Astrocyte (in vitro differentiated cells and primary cell): ENCODE results near the gene COL15A1. TPM values are rescaled to one million over a fixed set of nuclear protein-coding genes. Genes with fewer than 3 reads are reported as not detected.

Experiments used
- DNase-seq: peaks from one replicate; pipeline ENCODE4 v3.0.0-alpha.2; 2010; ENCODE audit warnings: low read depth
- FAIRE-seq: peaks from 2 replicates; lab custom pipeline; 2011; peaks lifted over from hg19 to GRCh38; lab: Jason Lieb, UNC
- H2AFZ ChIP-seq: 2 replicates; pipeline ENCODE4 v1.6.0; 2012; ENCODE audit warnings: low read depth, low read length, inconsistent platforms
- H3K27ac ChIP-seq: 2 replicates; pipeline ENCODE4 v1.5.1; 2011; ENCODE audit warnings: low read depth, low read length, inconsistent platforms
- H3K27me3 ChIP-seq: 2 replicates; pipeline ENCODE4 v1.6.0; 2011; ENCODE audit warnings: low read length, inconsistent platforms; ENCODE audit not compliant: insufficient read depth
- H3K36me3 ChIP-seq: 2 replicates; pipeline ENCODE4 v1.5.1; 2011; ENCODE audit warnings: low read length, inconsistent platforms; ENCODE audit not compliant: insufficient read depth
- H3K4me1 ChIP-seq: 2 replicates; pipeline ENCODE4 v1.5.1; 2011; ENCODE audit warnings: low read length, inconsistent platforms; ENCODE audit not compliant: insufficient read depth
- H3K4me2 ChIP-seq: 2 replicates; pipeline ENCODE4 v1.6.0; 2012; ENCODE audit warnings: low read length, inconsistent platforms
- H3K4me3 ChIP-seq: 2 replicates; pipeline ENCODE4 v1.5.1; 2011; ENCODE audit warnings: low read depth, mild to moderate bottlenecking, low read length, inconsistent platforms; ENCODE audit not compliant: insufficient read depth
- H3K79me2 ChIP-seq: 2 replicates; pipeline ENCODE4 v1.6.0; 2012; ENCODE audit warnings: mild to moderate bottlenecking, low read length, inconsistent platforms; ENCODE audit not compliant: insufficient read depth
- H3K9ac ChIP-seq: 2 replicates; pipeline ENCODE4 v1.6.0; 2012; ENCODE audit warnings: mild to moderate bottlenecking, low read length, inconsistent platforms
- H3K9me3 ChIP-seq: 2 replicates; pipeline ENCODE4 v1.5.1; 2012; ENCODE audit warnings: low read depth, mild to moderate bottlenecking, low read length, inconsistent platforms; ENCODE audit not compliant: insufficient read depth
- H4K20me1 ChIP-seq: 2 replicates; pipeline ENCODE4 v1.6.0; 2012; ENCODE audit warnings: low read length, inconsistent platforms; ENCODE audit not compliant: insufficient read depth
- H3K27ac Mint-ChIP-seq: one replicate; pipeline ENCODE4 v1.8.0; 2021; ENCODE audit warnings: mild to moderate bottlenecking, mixed read lengths; ENCODE audit not compliant: unreplicated experiment
- H3K27me3 Mint-ChIP-seq: one replicate; pipeline ENCODE4 v1.8.0; 2021; ENCODE audit warnings: low read depth, mixed read lengths; ENCODE audit not compliant: unreplicated experiment
- H3K36me3 Mint-ChIP-seq: one replicate; pipeline ENCODE4 v1.8.0; 2021; ENCODE audit warnings: low read depth, mixed read lengths; ENCODE audit not compliant: unreplicated experiment
- H3K4me1 Mint-ChIP-seq: one replicate; pipeline ENCODE4 v1.8.0; 2021; ENCODE audit warnings: low read depth, mixed read lengths; ENCODE audit not compliant: unreplicated experiment
- H3K4me3 Mint-ChIP-seq: one replicate; pipeline ENCODE4 v1.8.0; 2021; ENCODE audit warnings: mild to moderate bottlenecking, moderate library complexity, mixed read lengths; ENCODE audit not compliant: unreplicated experiment
- H3K9me3 Mint-ChIP-seq: one replicate; pipeline ENCODE4 v1.8.0; 2021; ENCODE audit warnings: mild to moderate bottlenecking, mixed read lengths; ENCODE audit not compliant: unreplicated experiment
- CTCF ChIP-seq: IDR thresholded peaks from 2 replicates; pipeline ENCODE4 v1.5.1; 2011; ENCODE audit warnings: low read depth, mild to moderate bottlenecking, inconsistent platforms, low read length, moderate library complexity; ENCODE audit not compliant: insufficient read depth
- EZH2 ChIP-seq: IDR thresholded peaks from 2 replicates; pipeline ENCODE4 v1.6.1; 2012; ENCODE audit warnings: mild to moderate bottlenecking, low read length, inconsistent platforms; ENCODE audit not compliant: insufficient read depth
- total RNA-seq: library from RNA; stranded (reverse); gene quantifications from 2 replicates; pipeline ENCODE4 v1.2.1, GENCODE V29; 2021

COL15A1 gene
- total RNA-seq, 1 donor from 2014 or later = 5.6 TPM

- H3K4me3 ChIP-seq = no peak overlapping the region
- no peak overlapping the region for H2AFZ ChIP-seq
- TF ChIP-seq CTCF (no peak), EZH2 (no peak)
- no peak overlapping the region for H3K4me2 ChIP-seq
- no peak overlapping the region for H3K27ac Mint-ChIP-seq
- no peaks in the 10 kb centered on the region for H3K36me3 ChIP-seq
- peaks cover 24% of the 10 kb centered on the region for H3K4me1 ChIP-seq
- peaks cover 27% of the 10 kb centered on the region for H3K27me3 ChIP-seq
- no peak for FAIRE-seq
- DNase-seq = no peak
- no peaks in the 10 kb centered on the region for H4K20me1 ChIP-seq
- no peaks in the 10 kb centered on the region for H3K27me3 Mint-ChIP-seq
- no peak overlapping the region for H3K9ac ChIP-seq
- no peaks in the 10 kb centered on the region for H3K79me2 ChIP-seq
- H3K36me3 Mint-ChIP-seq = no peaks in the 10 kb centered on the region
- H3K4me1 Mint-ChIP-seq = peaks cover 39% of the 10 kb centered on the region
- H3K4me3 Mint-ChIP-seq = no peak overlapping the region
- H3K9me3 ChIP-seq = peaks cover 10% of the 10 kb centered on the region
- H3K27ac ChIP-seq = no peak overlapping the region
- peaks cover 16% of the 10 kb centered on the region for H3K9me3 Mint-ChIP-seq
Observed at GRCh38 chr9:98994172-98995058, 50.7 kb downstream of the COL15A1 start.

DNA sequence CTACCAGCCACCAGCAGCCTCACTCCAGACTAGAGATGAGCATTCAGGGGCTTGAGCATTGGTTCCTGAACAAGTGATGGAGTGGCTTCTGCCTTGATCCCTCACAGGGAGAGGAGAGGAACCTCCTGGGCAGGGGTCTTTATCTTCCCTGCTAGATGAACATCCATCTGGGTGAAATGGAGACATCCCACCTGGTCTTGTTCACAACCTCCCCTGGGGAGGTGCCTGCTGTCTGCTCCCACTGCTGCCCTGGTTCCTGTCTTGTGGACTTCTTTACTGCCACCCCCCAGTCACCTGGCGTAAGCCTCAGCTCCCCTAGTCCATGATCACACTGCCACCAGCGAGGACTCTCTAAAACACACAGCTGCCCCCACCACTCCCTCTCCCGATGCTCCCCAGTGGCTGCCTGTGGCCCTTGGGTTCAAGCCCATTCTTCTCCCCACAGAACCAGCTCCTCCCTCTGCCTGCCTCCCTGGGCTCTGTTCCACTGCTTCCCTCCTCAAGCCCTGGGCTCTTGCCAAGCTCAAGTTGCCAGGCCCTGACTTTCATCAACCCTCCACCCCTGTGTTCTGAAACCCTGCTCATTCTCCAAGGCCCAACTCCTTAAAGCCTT is 51.5 kb downstream of the COL15A1 start:
- Histone ChIP-seq H3K27me3 (peaks cover 27% of the 10 kb centered on the region), H3K9me3 (peaks cover 10% of the 10 kb centered on the region), H3K4me3 (no peak overlapping the region), H3K36me3 (no peaks in the 10 kb centered on the region), H3K9ac (no peak overlapping the region), H3K4me1 (peaks cover 19% of the 10 kb centered on the region), H3K4me2 (no peak overlapping the region), H3K27ac (no peak overlapping the region), H2AFZ (no peak overlapping the region), H3K79me2 (no peaks in the 10 kb centered on the region), H4K20me1 (no peaks in the 10 kb centered on the region)
- H3K36me3 Mint-ChIP-seq = no peaks in the 10 kb centered on the region
- H3K27me3 Mint-ChIP-seq = no peaks in the 10 kb centered on the region
- H3K4me1 Mint-ChIP-seq = peaks cover 31% of the 10 kb centered on the region
- H3K9me3 Mint-ChIP-seq = peaks cover 16% of the 10 kb centered on the region
- DNase-seq (no peak), FAIRE-seq (no peak)
- TF ChIP-seq CTCF = no peak
- no peak for TF ChIP-seq EZH2
- H3K27ac Mint-ChIP-seq = no peak overlapping the region
- no peak overlapping the region for H3K4me3 Mint-ChIP-seq
